Prostate gland (tissue), 2 donors: Measurements from ENCODE around the gene SNAPC2. TPM values are rescaled to one million over a fixed set of nuclear protein-coding genes. Genes with fewer than 3 reads are reported as not detected.

Source experiments
- DNase-seq: peaks from one replicate; pipeline ENCODE4 v3.0.0-alpha.2; 2019; ENCODE audit warnings: low spot score
- H3K27ac ChIP-seq, 2 donors: fragments of 200-600 bp; sonication (generic); 2 replicates each; pipeline ENCODE4 v1.5.1; 2017 to 2019
- H3K27me3 ChIP-seq: fragments of 200-600 bp; sonication (generic); replicated peaks from 2 replicates; pipeline ENCODE4 v1.5.1; 2019; ENCODE audit not compliant: insufficient read depth
- H3K36me3 ChIP-seq, 2 donors: fragments of 200-600 bp; sonication (generic); 1 replicate in 1 of 2; 2 replicates in 1 of 2; pipeline versions ENCODE4 v1.5.1 to v1.8.1; 2017 to 2019
- H3K4me1 ChIP-seq: fragments of 200-600 bp; sonication (generic); replicated peaks from 2 replicates; pipeline ENCODE4 v1.5.1; 2019
- H3K4me3 ChIP-seq, 2 donors: fragments of 200-600 bp; sonication (generic); 2 replicates each; pipeline ENCODE4 v1.5.1; 2017 to 2019
- H3K9me3 ChIP-seq: fragments of 200-600 bp; sonication (generic); 2 replicates; pipeline ENCODE4 v1.5.1; 2017
- POLR2A ChIP-seq: fragments of 450-650 bp; IDR thresholded peaks from one replicate; pipeline ENCODE4 v1.6.1; 2016; ENCODE audit warnings: antibody characterized with exemption, mild to moderate bottlenecking
- POLR2AphosphoS5 ChIP-seq: sonication (generic); formaldehyde crosslinking; IDR thresholded peaks from one replicate; pipeline ENCODE4 v1.6.1; 2017; ENCODE audit warnings: antibody characterized with exemption
- WGBS: methylation state at CpG from one replicate; pipeline ENCODE4 v1.1.5; 2018; 5-methylcytosine and 5-hydroxymethylcytosine counted together
- intact Hi-C: fragments of 100-400 bp; cut with DNase I; formaldehyde crosslinking; loops from one replicate; pipeline ENCODE4 v1.14.2; 2022
- total RNA-seq, 2 donors: library from RNA; depleted of rRNA; stranded (reverse); fragments of >200 nt; gene quantifications; one replicate each; pipeline ENCODE4 v1.1.0, GENCODE V29; 2016
- TF ChIP-seq, protein P1 (sequence below), 4 experiments: fragments of 200-600 bp in 2 of 4; fragments of 450-650 bp in 2 of 4; sonication (generic) in 2 of 4; IDR thresholded peaks; 1 replicate in 3 of 4; 2 replicates in 1 of 4; pipeline ENCODE4 v1.5.1; 2016 to 2019; ENCODE audit warnings: antibody characterized with exemption in 4 of 4, mild to moderate bottlenecking in 2 of 4, moderate library complexity in 2 of 4

SNAPC2 gene
- total RNA-seq, 2 donors from 2014 or later: 37.4 to 95.0 TPM

DNA sequence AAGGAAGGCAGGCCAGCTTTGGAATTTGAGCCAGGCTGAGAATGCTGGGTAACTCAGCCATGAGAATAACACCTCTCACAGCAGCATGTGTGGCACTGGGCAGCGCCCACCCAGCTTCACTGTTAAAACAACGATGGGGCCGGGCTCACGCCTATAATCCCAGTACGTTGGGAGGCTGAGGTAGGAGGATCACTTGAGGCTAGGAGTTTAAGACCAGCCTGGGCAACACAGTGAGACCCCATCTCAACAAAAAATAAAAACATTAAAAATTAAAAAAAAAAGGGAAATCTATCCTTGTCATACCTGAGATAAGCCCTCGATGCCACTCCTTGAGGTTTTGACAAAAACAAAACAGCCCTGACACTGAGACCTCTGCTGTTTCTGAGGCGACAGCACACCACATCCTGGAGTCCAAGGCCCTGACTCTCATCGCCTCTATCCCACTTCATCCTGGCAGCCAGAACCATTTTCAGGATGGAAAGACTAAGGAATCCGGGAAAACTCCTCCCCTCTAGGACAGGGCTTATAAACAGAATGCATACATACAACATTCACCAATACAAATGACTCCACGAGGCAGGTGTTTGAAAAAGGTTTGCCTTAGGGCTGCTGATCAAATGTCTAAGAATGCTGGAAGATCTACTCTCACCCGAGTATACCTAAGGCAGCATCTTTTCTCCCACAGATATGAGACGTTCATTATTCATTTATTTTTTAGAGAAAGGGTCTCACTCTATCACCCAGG, 46.0 kb downstream of the SNAPC2 start:
- intact Hi-C loops: no loop called here

GRCh38 chr19:7968008-7968795, 48.1 kb downstream of the SNAPC2 start:
- H3K4me1 ChIP-seq: no peaks in the 10 kb centered on the region
- no peaks in the 10 kb centered on the region for H3K27me3 ChIP-seq
- no peaks in the 10 kb centered on the region for H3K36me3 ChIP-seq
- WGBS: 92% methylated on average over 15 of the region's 15 CpGs
- no peak overlapping the region for H3K4me3 ChIP-seq
- no peak for DNase-seq
- H3K27ac ChIP-seq: no peak overlapping the region
- TF ChIP-seq POLR2AphosphoS5: no peak
- TF ChIP-seq POLR2A: no peak
- TF ChIP-seq, protein P1, sequence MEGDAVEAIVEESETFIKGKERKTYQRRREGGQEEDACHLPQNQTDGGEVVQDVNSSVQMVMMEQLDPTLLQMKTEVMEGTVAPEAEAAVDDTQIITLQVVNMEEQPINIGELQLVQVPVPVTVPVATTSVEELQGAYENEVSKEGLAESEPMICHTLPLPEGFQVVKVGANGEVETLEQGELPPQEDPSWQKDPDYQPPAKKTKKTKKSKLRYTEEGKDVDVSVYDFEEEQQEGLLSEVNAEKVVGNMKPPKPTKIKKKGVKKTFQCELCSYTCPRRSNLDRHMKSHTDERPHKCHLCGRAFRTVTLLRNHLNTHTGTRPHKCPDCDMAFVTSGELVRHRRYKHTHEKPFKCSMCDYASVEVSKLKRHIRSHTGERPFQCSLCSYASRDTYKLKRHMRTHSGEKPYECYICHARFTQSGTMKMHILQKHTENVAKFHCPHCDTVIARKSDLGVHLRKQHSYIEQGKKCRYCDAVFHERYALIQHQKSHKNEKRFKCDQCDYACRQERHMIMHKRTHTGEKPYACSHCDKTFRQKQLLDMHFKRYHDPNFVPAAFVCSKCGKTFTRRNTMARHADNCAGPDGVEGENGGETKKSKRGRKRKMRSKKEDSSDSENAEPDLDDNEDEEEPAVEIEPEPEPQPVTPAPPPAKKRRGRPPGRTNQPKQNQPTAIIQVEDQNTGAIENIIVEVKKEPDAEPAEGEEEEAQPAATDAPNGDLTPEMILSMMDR (IDR thresholded peaks at IDR 0.05): no peak
- no peaks in the 10 kb centered on the region for H3K9me3 ChIP-seq
- intact Hi-C loops: no loop called here

More for the DNA sequence above, 46.0 kb downstream of the SNAPC2 start:
- Histone ChIP-seq H3K4me3 (no peak overlapping the region), H3K4me1 (no peaks in the 10 kb centered on the region), H3K36me3 (no peaks in the 10 kb centered on the region), H3K9me3 (no peaks in the 10 kb centered on the region), H3K27me3 (no peaks in the 10 kb centered on the region), H3K27ac (no peak overlapping the region)
- DNase-seq: no peak
- TF ChIP-seq, protein P1 (IDR thresholded peaks at IDR 0.05): no peak
- no peak for TF ChIP-seq POLR2A
- TF ChIP-seq POLR2AphosphoS5: no peak
- 84% methylated on average over 12 of the region's 12 CpGs for WGBS

GRCh38 chr19:7968796-7969554, 48.8 kb downstream of the SNAPC2 start:
- DNase-seq: no peak
- no peaks in the 10 kb centered on the region for H3K9me3 ChIP-seq
- no peaks in the 10 kb centered on the region for H3K4me1 ChIP-seq
- no peaks in the 10 kb centered on the region for H3K36me3 ChIP-seq
- 91% methylated on average over 20 of the region's 20 CpGs for WGBS
- TF ChIP-seq, protein P1 (IDR thresholded peaks at IDR 0.05): no peak
- no peak for TF ChIP-seq POLR2A
- no peak for TF ChIP-seq POLR2AphosphoS5
- no peaks in the 10 kb centered on the region for H3K27me3 ChIP-seq
- H3K27ac ChIP-seq: no peak overlapping the region
- no peak overlapping the region for H3K4me3 ChIP-seq
- intact Hi-C loops: no loop called here

DNA sequence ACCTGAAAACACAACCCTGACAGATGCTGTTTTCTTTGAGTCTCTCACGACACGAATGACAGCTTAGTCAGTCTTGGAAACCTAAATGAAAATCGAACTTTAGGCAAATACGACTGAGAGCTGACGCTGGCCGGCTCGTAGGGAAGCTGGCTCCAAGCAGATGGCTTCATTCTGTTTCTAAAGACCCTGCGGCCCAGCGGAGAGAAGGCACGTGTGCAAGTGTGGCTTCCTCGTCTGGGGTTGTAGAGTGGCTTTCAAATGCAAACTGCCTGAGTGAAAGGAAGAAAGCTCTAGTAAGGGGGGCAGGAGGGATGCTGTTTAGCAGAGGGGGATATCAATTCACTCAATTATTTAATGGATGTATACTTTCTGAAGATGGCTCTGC, 49.4 kb downstream of the SNAPC2 start:
- Histone ChIP-seq H3K36me3 (no peaks in the 10 kb centered on the region), H3K4me1 (no peaks in the 10 kb centered on the region), H3K27ac (no peak overlapping the region), H3K27me3 (no peaks in the 10 kb centered on the region), H3K9me3 (no peaks in the 10 kb centered on the region), H3K4me3 (no peak overlapping the region)
- 90% methylated on average over 11 of the region's 11 CpGs for WGBS
- no peak for DNase-seq
- intact Hi-C loops: no loop called here
- TF ChIP-seq POLR2A: no peak
- TF ChIP-seq POLR2AphosphoS5: no peak
- TF ChIP-seq, protein P1 (IDR thresholded peaks at IDR 0.05): no peak
